ENCODE measurements around the gene HSBP1L1.

The HSBP1L1 gene

GRCh38 chr18:79919089-79919488 lies 45.4 kb upstream of the HSBP1L1 start:
- Histone ChIP-seq H3K18ac (ENCODE audit: low read depth in 1 of 2, low read length in 2 of 2) (no peak overlapping the region), H3K79me1 (replicated peaks; ENCODE audit: low read length, poor library complexity, severe bottlenecking) (peaks cover 56% of the 10 kb centered on the region), H2BK5ac (ENCODE audit: low read depth, low read length, poor library complexity, severe bottlenecking) (no peak overlapping the region), H3K4me1 (ENCODE audit: control insufficient read depth, insufficient read depth, low read depth, low read length) (peaks cover 3% of the 10 kb centered on the region), H2AFZ (ENCODE audit: low read depth, low read length) (no peak overlapping the region), H3K27ac (ENCODE audit: low read length, poor library complexity, severe bottlenecking) (no peak overlapping the region), H3K4me2 (ENCODE audit: low read length, poor library complexity, severe bottlenecking) (no peak overlapping the region), H4K91ac (ENCODE audit: low read length) (no peak overlapping the region), H3K36me3 (ENCODE audit: control insufficient read depth in 1 of 2, insufficient read depth in 2 of 2, low read depth in 1 of 2, low read length in 2 of 2) (peaks cover 44 to 75% of the 10 kb centered on the region in 2 experiments), H3K9ac (ENCODE audit: low read length) (no peak overlapping the region), H2AK5ac (ENCODE audit: low read length, severe bottlenecking) (no peak overlapping the region), H3K4ac (ENCODE audit: low read depth in 1 of 2, low read length in 2 of 2) (no peak overlapping the region), H3K4me3 (ENCODE audit: insufficient read depth in 1 of 2, low read depth in 1 of 2, low read length in 2 of 2) (no peak overlapping the region), H3K9me3 (ENCODE audit: control insufficient read depth, low read length) (no peaks in the 10 kb centered on the region), H3K23ac (ENCODE audit: low read length in 2 of 2) (no peak overlapping the region), H2BK120ac (ENCODE audit: low read depth, low read length) (no peak overlapping the region), H4K8ac (ENCODE audit: low read length) (no peak overlapping the region), H3K27me3 (ENCODE audit: control insufficient read depth in 1 of 2, insufficient read depth in 1 of 2, low read length in 2 of 2) (no peaks in the 10 kb centered on the region), H2BK15ac (ENCODE audit: low read depth, poor library complexity, severe bottlenecking) (no peak overlapping the region), H3K14ac (ENCODE audit: low read length in 2 of 2) (no peak overlapping the region), H2BK12ac (ENCODE audit: low read length in 2 of 2) (no peak overlapping the region)
- WGBS: 98% methylated on average over 19 of the region's 19 CpGs
- DNase-seq: no peak

DNA sequence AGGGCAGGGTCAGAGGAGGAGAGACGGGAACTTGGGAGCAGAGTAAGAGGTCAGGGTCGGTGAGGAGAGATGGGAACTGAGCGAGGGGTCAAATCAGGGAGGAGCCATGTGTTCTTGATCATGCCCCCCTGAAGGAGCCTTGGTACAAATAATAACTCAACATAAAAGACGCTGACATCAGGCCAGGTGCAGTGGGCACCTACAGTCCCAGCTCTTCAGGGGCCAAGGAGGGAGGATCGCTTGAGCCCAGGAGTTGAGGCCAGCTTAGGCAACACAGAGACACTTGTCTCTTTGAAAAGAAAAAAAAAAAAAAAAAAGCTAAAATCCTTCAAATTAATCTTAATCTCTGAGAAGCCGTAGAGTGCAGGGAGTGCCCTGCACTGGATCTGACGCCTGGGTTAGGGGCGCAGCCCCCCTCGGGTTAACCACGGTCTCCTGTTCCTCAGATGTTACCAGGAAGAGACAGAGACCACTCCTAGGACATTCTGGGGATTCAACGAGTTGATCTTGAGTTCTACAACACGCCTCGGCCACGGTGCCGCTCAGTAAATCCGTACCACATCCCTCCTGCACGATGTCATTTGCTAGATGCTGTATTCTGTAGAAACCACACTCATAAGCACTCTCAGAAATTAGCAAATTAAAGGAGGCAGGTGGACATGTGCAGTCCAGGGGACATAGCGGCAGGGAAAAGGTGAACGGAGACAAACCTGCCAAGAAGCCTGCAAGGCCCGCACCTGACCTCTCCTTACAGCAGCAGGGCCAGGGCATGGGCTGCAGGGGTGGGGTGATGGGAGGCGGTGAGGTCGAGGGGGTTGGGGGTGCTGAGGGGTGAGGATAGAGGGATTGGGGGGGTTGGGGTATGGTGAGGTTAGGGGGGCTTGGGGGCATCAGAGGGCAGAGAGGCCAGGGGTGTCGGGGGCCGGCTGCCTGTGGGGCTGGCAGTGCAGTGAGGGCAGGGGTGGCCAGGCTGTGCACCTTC lies 42.2 kb upstream of the HSBP1L1 start:
- Histone ChIP-seq H3K36me3 (ENCODE audit: control insufficient read depth in 1 of 2, insufficient read depth in 2 of 2, low read depth in 1 of 2, low read length in 2 of 2) (peaks cover 41 to 61% of the 10 kb centered on the region in 2 experiments), H2BK120ac (ENCODE audit: low read depth, low read length) (no peak overlapping the region), H3K9me3 (ENCODE audit: control insufficient read depth, low read length) (peaks cover under 1% of the 10 kb centered on the region), H4K91ac (ENCODE audit: low read length) (no peak overlapping the region), H2BK12ac (ENCODE audit: low read length in 2 of 2) (no peak overlapping the region), H3K27ac (ENCODE audit: low read length, poor library complexity, severe bottlenecking) (no peak overlapping the region), H3K79me1 (replicated peaks; ENCODE audit: low read length, poor library complexity, severe bottlenecking) (peaks cover 46% of the 10 kb centered on the region), H3K18ac (ENCODE audit: low read depth in 1 of 2, low read length in 2 of 2) (no peak overlapping the region), H3K27me3 (ENCODE audit: control insufficient read depth in 1 of 2, insufficient read depth in 1 of 2, low read length in 2 of 2) (no peaks in the 10 kb centered on the region), H2AFZ (ENCODE audit: low read depth, low read length) (no peak overlapping the region), H3K14ac (ENCODE audit: low read length in 2 of 2) (no peak overlapping the region), H3K4me3 (ENCODE audit: insufficient read depth in 1 of 2, low read depth in 1 of 2, low read length in 2 of 2) (no peak overlapping the region), H3K4me1 (ENCODE audit: control insufficient read depth, insufficient read depth, low read depth, low read length) (peaks cover 1% of the 10 kb centered on the region), H4K8ac (ENCODE audit: low read length) (no peak overlapping the region), H3K4me2 (ENCODE audit: low read length, poor library complexity, severe bottlenecking) (no peak overlapping the region), H2AK5ac (ENCODE audit: low read length, severe bottlenecking) (no peak overlapping the region), H3K9ac (ENCODE audit: low read length) (no peak overlapping the region), H3K4ac (ENCODE audit: low read depth in 1 of 2, low read length in 2 of 2) (no peak overlapping the region), H2BK15ac (ENCODE audit: low read depth, poor library complexity, severe bottlenecking) (no peak overlapping the region), H3K23ac (ENCODE audit: low read length in 2 of 2) (no peak overlapping the region), H2BK5ac (ENCODE audit: low read depth, low read length, poor library complexity, severe bottlenecking) (no peak overlapping the region)
- DNase-seq: no peak
- WGBS: 96% methylated on average over 22 of the region's 24 CpGs

- DNase-seq: no peak
- Histone ChIP-seq H4K8ac (ENCODE audit: low read length) (no peak overlapping the region), H4K91ac (ENCODE audit: low read length) (no peak overlapping the region), H2BK120ac (ENCODE audit: low read depth, low read length) (no peak overlapping the region), H3K27me3 (ENCODE audit: control insufficient read depth in 1 of 2, insufficient read depth in 1 of 2, low read length in 2 of 2) (no peaks in the 10 kb centered on the region), H3K4ac (ENCODE audit: low read depth in 1 of 2, low read length in 2 of 2) (no peak overlapping the region), H3K4me1 (ENCODE audit: control insufficient read depth, insufficient read depth, low read depth, low read length) (peaks cover 1% of the 10 kb centered on the region), H3K4me3 (ENCODE audit: insufficient read depth in 1 of 2, low read depth in 1 of 2, low read length in 2 of 2) (no peak overlapping the region), H3K9me3 (ENCODE audit: control insufficient read depth, low read length) (peaks cover 7% of the 10 kb centered on the region), H3K14ac (ENCODE audit: low read length in 2 of 2) (no peak overlapping the region), H3K23ac (ENCODE audit: low read length in 2 of 2) (no peak overlapping the region), H3K79me1 (replicated peaks; ENCODE audit: low read length, poor library complexity, severe bottlenecking) (peaks cover 46% of the 10 kb centered on the region), H3K36me3 (ENCODE audit: control insufficient read depth in 1 of 2, insufficient read depth in 2 of 2, low read depth in 1 of 2, low read length in 2 of 2) (peaks cover 39 to 61% of the 10 kb centered on the region in 2 experiments), H2BK5ac (ENCODE audit: low read depth, low read length, poor library complexity, severe bottlenecking) (no peak overlapping the region), H3K4me2 (ENCODE audit: low read length, poor library complexity, severe bottlenecking) (no peak overlapping the region), H3K18ac (ENCODE audit: low read depth in 1 of 2, low read length in 2 of 2) (no peak overlapping the region), H2AK5ac (ENCODE audit: low read length, severe bottlenecking) (no peak overlapping the region), H3K9ac (ENCODE audit: low read length) (no peak overlapping the region), H2BK15ac (ENCODE audit: low read depth, poor library complexity, severe bottlenecking) (no peak overlapping the region), H2AFZ (ENCODE audit: low read depth, low read length) (no peak overlapping the region), H2BK12ac (ENCODE audit: low read length in 2 of 2) (no peak overlapping the region), H3K27ac (ENCODE audit: low read length, poor library complexity, severe bottlenecking) (no peak overlapping the region)
- WGBS: 89% methylated on average over 15 of the region's 17 CpGs
Observed at GRCh38 chr18:79922971-79923411, 41.5 kb upstream of the HSBP1L1 start.

GRCh38 chr18:79923896-79924585 lies 40.4 kb upstream of the HSBP1L1 start:
- Histone ChIP-seq H3K4me2 (ENCODE audit: low read length, poor library complexity, severe bottlenecking) (no peak overlapping the region), H3K36me3 (ENCODE audit: control insufficient read depth in 1 of 2, insufficient read depth in 2 of 2, low read depth in 1 of 2, low read length in 2 of 2) (peaks cover 40 to 61% of the 10 kb centered on the region in 2 experiments), H4K8ac (ENCODE audit: low read length) (no peak overlapping the region), H2AK5ac (ENCODE audit: low read length, severe bottlenecking) (no peak overlapping the region), H3K79me1 (replicated peaks; ENCODE audit: low read length, poor library complexity, severe bottlenecking) (peaks cover 47% of the 10 kb centered on the region), H3K27me3 (ENCODE audit: control insufficient read depth in 1 of 2, insufficient read depth in 1 of 2, low read length in 2 of 2) (no peaks in the 10 kb centered on the region), H4K91ac (ENCODE audit: low read length) (no peak overlapping the region), H3K18ac (ENCODE audit: low read depth in 1 of 2, low read length in 2 of 2) (no peak overlapping the region), H2BK12ac (ENCODE audit: low read length in 2 of 2) (no peak overlapping the region), H2BK5ac (ENCODE audit: low read depth, low read length, poor library complexity, severe bottlenecking) (no peak overlapping the region), H3K14ac (ENCODE audit: low read length in 2 of 2) (no peak overlapping the region), H3K9ac (ENCODE audit: low read length) (no peak overlapping the region), H3K4me1 (ENCODE audit: control insufficient read depth, insufficient read depth, low read depth, low read length) (peaks cover 1% of the 10 kb centered on the region), H2AFZ (ENCODE audit: low read depth, low read length) (no peak overlapping the region), H3K4me3 (ENCODE audit: insufficient read depth in 1 of 2, low read depth in 1 of 2, low read length in 2 of 2) (no peak overlapping the region), H2BK15ac (ENCODE audit: low read depth, poor library complexity, severe bottlenecking) (no peak overlapping the region), H3K4ac (ENCODE audit: low read depth in 1 of 2, low read length in 2 of 2) (no peak overlapping the region), H3K9me3 (ENCODE audit: control insufficient read depth, low read length) (peaks cover 17% of the 10 kb centered on the region), H3K23ac (ENCODE audit: low read length in 2 of 2) (no peak overlapping the region), H2BK120ac (ENCODE audit: low read depth, low read length) (no peak overlapping the region), H3K27ac (ENCODE audit: low read length, poor library complexity, severe bottlenecking) (no peak overlapping the region)
- WGBS: 96% methylated on average over 24 of the region's 26 CpGs
- no peak for DNase-seq
